ENCODE measurements around the gene CAPNS1. TPM values are rescaled to one million over a fixed set of nuclear protein-coding genes. Genes with fewer than 3 reads are reported as not detected.
"Not testable (repeated sequence)": the region's sequence is repeated elsewhere in the genome, so short reads cannot be mapped to it uniquely, and the experiment has no call there.

The CAPNS1 gene
- total RNA-seq, 1 donor from 2014 or later, result 103 TPM

- peak; percentile 100 for DNase-seq
These were observed 25.0 kb upstream of the CAPNS1 start, which contains the start of gene POLR2I for GRCh38 chr19:36114721-36115452. TSS of gene POLR2I (minus strand) at chr19:36114875. CDS start at chr19:36114856, 19 bp downstream.

DNA sequence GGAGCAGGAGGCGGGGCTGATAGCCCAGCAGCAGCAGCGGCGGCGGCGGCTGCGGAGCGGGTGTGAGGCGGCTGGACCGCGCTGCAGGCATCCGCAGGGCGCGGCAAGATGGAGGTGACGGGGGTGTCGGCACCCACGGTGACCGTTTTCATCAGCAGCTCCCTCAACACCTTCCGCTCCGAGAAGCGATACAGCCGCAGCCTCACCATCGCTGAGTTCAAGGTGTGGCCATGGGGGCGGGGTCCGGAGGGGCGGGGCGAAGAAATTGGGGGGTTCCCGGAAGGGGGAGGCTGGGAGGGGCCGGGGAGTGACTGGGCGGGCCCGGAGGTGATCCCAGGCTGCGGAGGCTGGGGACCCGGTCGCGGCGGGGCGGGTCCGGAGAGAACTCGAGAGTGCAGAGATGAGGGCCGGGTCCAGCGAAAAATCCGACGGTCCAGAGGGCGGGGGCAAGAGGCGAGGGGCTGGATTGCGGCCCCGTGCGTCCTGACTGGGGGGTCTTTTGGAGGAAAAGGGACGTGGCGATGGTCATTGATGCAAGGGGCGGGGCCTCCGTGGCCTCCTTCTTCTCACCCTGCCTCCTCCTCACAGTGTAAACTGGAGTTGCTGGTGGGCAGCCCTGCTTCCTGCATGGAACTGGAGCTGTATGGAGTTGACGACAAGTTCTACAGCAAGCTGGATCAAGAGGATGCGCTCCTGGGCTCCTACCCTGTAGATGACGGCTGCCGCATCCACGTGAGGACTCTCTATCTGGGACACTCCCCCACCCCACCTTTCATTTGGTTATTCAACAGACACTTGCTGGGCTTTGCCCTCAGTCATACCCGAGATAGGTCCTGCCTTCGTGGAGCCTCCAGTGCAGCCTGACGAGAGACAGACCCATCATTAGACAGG lies 24.2 kb upstream of the CAPNS1 start, which contains the start of gene TBCB:
Gene TBCB, plus strand, starts transcription at position 16 of the 891 bp plus-strand sequence. Its CDS starts 93 bp downstream, at position 109.
- no peak for DNase-seq

GRCh38 chr19:36116344-36116637 lies 23.6 kb upstream of the CAPNS1 start:
- DNase-seq, result no peak

DNA sequence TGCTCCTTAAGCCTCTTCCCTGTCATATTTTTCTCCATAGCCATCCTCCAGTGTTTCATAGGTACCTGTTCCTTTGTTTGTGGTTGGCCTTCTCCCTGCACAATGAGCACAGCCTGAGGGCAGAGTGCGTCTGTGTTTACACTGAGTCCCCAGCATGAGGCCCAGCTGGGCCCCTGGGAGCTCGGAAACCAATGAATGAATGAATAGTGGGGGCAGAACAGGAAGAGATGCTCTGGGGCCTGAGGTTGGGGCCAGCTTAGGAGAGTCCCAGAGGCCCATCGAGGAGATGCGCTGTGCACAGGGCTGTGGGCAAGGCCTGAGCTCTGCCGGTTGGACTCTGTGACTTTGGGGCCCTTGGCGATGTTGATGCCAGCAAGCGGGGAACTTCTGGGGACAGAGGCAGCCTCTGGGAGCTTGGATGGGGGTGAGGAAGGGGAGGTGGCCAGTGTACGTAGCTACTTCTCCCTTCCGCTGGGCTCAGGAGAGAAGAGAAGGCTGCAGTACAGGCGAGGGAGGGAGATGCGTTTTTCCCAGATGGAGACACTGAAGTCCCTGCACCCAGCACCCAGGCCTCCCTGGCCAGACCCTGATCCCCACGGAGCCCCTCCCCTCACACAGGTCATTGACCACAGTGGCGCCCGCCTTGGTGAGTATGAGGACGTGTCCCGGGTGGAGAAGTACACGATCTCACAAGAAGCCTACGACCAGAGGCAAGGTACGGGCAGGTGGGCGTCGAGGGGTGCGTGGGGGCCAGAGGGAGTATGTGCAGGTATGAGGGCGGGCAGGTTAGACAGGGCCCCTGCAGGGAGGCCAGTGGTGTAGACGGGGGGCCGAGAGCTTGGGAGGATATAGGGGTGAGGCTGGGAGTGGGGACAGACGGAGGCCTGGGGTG lies 19.5 kb upstream of the CAPNS1 start:
- no peak for DNase-seq

DNA sequence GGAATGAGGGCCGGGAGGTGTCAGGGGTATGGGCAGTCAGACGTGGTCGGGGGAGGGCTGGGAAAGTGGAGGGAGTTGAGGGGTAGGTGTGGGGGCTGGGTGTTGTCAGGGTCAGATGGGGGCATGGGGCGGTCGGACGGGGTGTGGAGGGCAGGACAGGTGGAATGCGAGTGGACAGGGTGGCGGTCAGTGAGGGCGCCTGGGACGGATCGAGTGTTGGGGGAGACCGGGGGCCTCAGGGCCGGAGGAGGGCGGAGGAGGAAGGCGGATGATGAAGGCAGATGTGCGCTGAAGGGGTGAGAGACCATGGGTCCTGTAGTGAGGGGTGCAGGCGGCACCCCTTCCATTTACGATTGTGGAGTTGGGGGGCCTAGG lies 18.9 kb upstream of the CAPNS1 start:
- DNase-seq, result no peak

DNA sequence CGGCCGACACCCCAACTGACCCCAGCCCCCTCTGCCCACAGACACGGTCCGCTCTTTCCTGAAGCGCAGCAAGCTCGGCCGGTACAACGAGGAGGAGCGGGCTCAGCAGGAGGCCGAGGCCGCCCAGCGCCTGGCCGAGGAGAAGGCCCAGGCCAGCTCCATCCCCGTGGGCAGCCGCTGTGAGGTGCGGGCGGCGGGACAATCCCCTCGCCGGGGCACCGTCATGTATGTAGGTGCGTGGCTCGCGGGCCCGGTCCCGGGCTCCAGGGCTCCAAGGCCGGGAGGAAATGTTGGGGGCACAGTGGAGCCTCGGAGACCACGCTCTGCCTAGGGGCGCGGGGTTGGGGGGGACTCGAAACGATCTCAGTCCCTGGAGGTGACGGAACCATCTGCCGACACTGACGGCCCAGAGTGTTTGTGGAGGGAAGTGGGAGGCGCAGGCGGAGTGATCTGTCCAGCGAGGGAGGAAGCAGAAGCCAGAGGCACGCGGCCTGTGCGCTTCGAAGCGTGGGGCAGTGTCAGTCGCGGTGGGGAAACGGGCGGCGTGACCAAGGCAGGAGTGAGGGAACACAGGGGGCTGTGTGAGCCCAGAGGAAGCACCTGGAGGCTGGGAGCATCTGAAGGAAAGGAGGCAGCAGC lies 18.3 kb upstream of the CAPNS1 start:
- no peak for DNase-seq

GRCh38 chr19:36125557-36125956 lies 14.3 kb upstream of the CAPNS1 start:
- DNase-seq, result no peak

DNA sequence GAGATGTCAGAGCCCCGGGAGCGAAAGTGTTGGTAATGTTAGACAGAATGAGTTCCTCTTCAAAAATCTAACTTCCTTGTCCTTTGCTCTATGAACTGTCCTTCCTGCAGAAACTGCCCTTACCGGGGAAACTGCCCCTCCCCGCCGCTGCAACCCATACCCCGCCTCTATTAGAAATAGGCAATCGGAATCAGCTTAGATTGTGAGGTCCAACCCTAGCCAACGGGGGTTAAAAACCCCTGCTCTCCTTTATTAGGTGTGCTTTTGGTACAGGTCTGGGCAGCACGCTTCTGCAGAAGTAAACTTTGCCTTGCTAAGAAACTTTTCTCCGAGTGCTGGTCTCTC lies 11.5 kb upstream of the CAPNS1 start:
- no peak for DNase-seq

DNA sequence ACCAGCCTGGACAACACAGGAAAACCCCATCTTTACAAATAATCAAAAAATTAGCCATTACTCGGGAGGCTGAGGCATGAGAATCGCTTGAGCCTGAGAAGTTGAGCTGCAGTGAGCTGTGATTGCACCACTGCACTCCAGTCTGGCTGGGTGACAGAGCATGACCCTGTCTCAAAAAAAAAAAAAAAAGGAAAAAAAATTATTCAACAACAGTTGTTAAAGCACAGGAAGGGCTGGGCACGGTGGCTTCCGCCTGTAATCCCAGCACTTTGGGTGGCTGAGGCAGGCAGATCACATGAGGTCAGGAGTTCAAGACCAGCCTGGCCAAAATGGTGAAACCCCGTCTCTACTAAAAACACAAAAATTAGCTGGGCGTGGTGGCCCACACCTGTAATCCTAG lies 8.6 kb upstream of the CAPNS1 start:
- not testable (repeated sequence) for DNase-seq

DNA sequence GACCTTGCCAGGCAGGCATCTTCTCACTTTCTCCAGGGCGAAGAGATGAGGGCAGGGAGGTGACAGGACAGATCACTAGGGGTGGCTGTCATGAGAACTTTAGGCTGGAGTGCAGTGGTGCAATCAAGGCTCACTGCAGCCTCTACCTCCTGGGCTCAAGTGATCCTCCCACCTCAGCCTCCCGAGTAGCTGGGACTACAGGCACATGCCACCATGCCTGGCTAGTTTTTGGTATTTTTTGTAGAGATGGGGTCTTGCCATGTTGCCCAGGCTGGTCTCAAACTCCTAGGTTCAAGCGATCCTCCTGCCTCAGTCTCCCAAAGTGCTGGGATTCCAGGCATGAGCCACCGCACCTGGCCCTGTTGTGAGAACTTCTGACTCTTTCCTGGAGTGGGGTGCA lies 5.0 kb upstream of the CAPNS1 start:
- not testable (repeated sequence) for DNase-seq

DNA sequence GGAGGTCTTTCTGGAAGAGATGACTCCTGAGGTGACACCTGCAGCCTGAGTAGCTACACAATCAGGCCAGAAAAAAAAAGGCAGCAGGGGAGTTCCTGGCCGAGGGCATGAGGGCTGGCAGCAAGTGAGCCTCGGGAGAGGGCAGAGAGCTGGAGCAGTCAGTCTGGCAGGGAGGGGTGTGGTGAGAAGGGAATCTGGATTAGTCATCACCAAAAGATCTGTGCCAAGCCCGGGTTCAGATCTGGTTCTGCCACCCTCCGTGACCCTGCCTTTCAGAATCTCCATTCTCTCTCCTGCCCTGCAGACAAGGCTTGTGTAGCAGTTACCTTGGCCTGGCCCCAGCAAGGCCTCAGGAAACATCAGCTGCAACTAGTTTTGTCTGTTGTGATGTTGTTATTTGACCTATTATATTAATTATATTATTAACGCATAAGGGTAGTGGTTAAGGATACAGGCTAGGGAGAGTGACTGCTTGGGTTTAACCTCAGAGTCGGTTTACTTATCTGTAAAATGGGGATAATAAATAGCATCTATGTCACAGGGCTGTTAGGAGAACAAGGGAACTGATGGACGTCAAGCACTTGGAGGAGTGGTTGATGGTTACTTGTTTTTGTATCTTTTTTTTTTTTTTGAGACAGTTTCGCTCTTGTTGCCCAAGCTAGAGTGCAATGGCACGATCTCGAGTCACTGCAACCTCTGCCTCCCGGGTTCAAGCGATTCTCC lies 2.7 kb upstream of the CAPNS1 start:
- no peak for DNase-seq

DNA sequence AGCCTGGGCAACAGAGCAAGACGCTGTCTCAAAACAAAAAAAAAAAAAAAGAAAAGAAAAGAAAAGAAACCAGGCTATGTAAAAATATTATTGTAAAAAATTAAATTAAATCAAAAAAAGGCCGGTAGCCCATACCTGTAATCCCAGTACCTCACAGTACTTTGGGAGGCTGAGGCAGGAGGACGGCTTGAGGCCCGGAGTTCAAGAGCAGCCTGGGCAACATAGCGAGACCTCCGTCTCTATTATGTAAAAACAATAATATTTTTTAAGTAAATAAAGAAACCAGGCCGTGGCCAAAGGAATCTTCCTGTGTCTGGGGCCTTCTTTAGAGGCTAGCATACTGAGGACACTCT lies 770 bp upstream of the CAPNS1 start:
- DNase-seq, result no peak

DNA sequence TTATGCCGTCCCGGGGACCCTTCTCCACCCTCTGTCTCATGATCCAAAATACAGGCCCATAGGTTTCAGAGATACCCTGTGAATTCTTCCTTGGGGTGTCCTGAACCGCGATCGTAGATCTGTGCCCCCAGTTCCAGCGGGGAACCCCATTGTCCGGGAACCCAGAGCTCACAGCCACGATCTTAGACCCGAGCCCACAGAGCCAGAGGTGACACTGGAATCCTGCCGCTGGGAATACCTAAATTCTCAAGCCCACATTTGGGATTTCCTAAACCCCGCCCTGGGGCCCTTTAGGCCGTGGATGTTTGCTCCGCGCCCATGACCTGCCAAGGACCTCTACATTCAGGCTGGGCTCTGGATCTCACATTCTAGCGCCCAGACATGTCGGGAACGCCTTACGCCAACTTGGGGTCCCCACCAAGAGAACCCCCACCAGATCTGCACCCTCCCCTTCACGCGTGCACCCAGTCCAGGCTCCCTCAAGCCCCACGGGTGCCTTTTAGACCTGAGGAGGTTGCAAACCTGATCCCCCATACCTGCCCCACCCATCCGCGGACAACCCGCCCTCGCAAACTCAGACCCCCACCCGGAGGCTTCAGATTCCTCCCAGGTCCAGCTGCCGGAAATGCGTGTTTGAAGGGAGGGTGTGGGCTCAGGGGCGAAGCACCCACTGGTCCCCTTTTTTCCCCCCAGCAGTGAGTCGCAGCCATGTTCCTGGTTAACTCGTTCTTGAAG lies 605 bp downstream of the CAPNS1 start:
- no peak for DNase-seq

- DNase-seq, result peak; percentile 63
These were observed 1.4 kb downstream of the CAPNS1 start for GRCh38 chr19:36141039-36141927.

DNA sequence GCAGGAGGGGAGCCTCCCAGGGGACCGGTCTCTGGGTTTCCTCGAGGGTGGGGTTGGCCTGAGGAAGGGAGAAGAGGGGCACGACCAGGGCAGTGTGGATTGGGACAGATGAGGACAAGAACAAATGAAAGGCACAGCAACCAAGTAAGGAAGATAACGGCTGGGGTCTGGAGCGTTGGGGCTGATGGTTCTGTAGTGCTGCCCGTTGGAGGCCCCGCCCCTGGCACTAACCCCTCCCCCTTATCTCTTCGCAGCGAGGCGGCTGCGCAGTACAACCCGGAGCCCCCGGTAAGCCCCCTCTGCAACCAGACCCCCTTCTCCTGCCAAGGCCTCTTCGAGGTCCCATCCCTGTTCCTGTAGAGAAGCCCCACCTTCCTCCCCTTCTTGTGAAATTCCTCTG lies 2.2 kb downstream of the CAPNS1 start:
- no peak for DNase-seq

- DNase-seq, result no peak
These were observed 2.6 kb downstream of the CAPNS1 start for GRCh38 chr19:36142496-36142895.

DNA sequence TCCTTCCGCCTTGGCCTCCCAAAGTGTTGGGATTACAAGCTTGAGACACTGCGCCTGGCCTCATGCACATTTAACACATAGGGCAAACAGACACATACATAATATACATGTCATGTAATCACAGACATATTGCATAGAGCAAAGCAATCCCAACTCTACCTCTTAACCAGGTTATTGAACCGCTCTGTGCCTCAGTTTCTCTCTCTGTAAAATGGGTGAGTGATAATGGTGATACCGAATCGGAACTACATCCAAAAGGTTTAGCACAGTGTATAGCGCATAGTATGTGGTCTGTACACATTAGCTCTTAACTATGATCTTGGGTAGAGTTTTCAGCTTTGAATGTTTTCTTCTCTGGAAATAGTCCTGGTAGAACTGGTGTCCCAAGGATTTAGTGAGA lies 4.8 kb downstream of the CAPNS1 start:
- DNase-seq, result no peak

- no peak for DNase-seq
These were observed 10.0 kb downstream of the CAPNS1 start for GRCh38 chr19:36149673-36150406.

- DNase-seq, result no peak
These were observed 10.7 kb downstream of the CAPNS1 start for GRCh38 chr19:36150586-36150985.

All from occipital lobe (tissue), 2 donors.